GM19239 (cell line): ENCODE measurements around the gene DEAF1.

ENCODE experiments used
- DNase-seq: peaks from one replicate; pipeline ENCODE4 v3.0.0; 2011; ENCODE audit warnings: low spot score; ENCODE audit not compliant: insufficient read length
- FAIRE-seq: peaks from 2 replicates; lab custom pipeline; 2011; peaks lifted over from hg19 to GRCh38; lab: Jason Lieb, UNC

Gene DEAF1

DNA sequence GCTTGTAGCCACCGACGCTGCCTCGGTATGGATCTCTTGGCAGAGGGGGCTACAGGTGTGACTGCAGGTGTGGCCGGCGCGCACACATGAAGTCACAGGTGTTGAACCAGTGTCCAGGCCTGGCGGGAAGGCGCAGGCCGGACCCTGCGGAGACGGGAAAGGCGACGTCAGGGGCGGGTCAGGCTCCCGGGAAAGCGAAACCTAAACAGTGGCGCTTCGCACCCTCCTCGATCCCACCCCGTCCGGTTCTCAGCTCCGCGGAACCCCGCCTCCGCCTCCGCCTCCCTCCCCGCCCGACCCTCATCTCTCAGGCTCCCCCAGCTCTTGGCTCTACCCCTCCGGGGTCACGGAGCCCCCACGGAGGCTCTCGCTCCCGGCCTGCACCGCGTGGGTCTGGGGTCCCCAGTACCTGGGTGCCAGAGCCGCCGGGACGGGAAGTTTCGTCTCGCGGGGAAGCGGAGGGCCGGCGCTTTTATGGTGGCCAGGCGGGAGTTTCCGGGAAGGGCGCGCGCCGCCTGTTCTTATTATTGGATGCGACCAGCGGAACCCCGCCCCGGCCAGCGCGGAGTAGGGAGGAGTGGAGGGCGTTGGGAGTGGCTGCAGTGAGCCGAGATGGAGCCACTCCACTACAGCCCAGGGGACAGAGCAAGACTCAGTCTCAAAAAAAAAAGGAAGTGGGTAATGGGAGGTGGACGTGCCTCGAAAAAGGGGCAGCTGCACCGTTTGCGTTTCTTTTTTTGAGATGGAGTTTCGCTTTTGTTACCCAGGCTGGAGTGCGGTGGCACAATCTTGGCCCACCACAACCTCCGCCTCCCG, 79.3 kb downstream of the DEAF1 start, which contains the start of gene IRF7:
IRF7 (minus strand) TSS at position 447 of the 816 bp plus-strand sequence. CDS start 586 bp downstream, outside the sequence.
- FAIRE-seq = peak; percentile 99
- peak; percentile 98 for DNase-seq

DNA sequence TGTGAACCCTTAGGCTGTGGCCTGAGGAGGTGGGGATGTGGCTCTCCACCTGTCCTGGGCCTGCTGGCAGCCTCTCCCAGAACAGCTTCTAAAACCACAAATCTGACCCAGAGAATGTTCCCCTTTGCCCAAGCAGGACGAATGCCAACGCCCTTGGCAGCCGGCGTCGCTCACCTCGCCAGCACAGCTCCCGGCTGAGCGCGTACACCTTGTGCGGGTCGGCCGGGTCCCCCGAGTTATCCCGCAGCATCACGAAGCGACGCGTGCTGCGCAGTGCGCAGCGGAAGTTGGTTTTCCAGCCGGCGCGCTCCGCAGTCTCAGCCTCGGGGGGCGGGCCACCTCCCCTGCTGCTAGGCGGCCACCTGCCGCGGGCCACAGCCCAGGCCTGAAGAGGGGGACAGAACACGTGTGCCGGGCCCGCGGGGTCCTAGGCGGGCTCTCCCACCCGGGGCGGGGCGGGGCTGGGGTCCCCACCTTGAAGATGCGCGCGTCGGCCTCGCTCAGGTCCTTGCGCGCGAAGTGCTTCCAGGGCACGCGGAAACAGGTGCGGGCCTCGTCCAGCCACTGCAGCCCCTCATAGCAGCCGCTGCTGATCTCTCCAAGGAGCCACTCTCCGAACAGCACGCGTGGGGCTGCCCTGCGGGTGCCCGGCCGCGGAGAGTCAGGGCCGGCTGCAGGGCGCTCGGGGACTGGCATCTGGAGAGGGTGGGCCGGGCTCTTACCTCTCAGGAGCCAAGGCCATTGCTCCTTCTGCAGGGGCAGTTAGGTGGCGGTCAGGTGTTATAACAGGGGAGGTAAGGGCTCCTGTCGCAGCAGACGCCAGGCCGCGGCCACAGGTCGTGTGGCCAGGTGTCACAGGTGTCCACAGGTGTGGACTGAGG, 80.2 kb downstream of the DEAF1 start:
- DNase-seq = no peak
- no peak for FAIRE-seq

DNA sequence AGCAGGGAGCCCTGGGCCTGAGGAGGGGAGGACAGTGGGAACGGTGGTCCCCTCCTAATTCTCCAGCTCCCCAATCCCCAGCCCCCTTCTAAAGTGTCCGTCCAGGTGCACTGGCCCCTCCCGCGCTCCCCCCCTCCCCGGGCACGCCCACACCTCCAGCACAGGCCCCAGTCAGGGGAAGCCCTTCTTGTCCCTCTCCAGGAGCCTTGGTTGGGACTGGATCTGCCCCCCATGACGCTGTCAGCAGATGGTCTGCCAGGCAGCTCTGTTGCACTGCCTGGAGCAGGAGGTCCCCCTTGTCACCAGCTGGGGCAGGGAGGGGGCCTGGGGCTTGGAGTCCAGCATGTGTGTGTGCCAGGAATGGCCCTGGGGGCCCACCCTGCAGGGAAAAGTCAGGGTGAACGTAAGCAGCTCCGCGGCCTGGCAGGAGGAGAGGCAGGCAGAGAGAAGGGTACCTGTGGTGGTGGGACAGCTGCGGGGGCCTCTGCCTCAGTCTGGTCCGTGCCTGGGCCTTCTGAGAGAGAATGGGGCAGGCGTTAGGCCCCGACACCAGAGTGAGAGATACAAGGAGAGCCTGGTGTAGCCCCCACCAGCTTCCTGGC, 80.9 kb downstream of the DEAF1 start:
- no peak for FAIRE-seq

GRCh38 chr11:613369-613968, 81.6 kb downstream of the DEAF1 start:
- DNase-seq (no peak), FAIRE-seq (peak; percentile 68)

More for the DNA sequence above, 80.9 kb downstream of the DEAF1 start:
- no peak for DNase-seq

GRCh38 chr11:612961-613300, 82.1 kb downstream of the DEAF1 start:
- no peak for DNase-seq

DNA sequence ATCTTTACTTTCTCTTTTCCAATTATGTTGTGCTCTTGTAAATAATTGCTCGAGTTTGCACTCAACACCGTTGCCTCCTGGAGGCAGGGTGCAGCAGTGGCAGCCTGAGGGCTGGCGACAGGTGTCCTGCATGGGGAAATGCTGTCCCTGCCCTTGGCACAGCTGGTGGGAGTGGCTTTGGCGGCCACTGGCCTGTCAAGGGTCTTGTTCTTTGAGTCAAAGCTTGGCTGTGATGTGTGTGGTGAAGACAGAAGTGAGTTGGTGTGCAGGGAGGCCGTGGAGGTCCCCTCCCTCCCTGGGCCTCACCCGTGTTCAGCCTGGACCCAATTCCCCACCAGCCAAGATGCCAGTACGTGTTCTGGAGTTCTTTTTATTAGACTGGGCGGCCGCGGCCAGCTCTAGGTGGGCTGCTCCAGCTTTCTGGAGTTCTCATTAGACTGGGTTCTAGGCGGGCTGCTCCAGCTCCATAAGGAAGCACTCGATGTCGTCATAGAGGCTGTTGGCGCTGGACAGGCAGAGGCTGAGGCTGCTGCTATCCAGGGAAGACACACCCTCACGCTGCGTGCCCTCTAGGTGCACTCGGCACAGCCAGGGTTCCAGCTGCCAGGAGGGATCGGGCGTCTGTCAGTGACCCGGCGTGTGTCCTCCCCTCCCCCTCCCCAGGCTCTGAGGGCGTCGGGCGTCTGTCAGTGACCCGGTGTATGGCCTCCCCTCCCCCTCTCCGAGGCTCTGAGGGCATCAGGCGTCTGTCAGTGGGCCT, 82.6 kb downstream of the DEAF1 start:
- no peak for DNase-seq
- peak; percentile 72 for FAIRE-seq

More at GRCh38 chr11:612961-613300, 82.1 kb downstream of the DEAF1 start:
- FAIRE-seq = no peak

DNA sequence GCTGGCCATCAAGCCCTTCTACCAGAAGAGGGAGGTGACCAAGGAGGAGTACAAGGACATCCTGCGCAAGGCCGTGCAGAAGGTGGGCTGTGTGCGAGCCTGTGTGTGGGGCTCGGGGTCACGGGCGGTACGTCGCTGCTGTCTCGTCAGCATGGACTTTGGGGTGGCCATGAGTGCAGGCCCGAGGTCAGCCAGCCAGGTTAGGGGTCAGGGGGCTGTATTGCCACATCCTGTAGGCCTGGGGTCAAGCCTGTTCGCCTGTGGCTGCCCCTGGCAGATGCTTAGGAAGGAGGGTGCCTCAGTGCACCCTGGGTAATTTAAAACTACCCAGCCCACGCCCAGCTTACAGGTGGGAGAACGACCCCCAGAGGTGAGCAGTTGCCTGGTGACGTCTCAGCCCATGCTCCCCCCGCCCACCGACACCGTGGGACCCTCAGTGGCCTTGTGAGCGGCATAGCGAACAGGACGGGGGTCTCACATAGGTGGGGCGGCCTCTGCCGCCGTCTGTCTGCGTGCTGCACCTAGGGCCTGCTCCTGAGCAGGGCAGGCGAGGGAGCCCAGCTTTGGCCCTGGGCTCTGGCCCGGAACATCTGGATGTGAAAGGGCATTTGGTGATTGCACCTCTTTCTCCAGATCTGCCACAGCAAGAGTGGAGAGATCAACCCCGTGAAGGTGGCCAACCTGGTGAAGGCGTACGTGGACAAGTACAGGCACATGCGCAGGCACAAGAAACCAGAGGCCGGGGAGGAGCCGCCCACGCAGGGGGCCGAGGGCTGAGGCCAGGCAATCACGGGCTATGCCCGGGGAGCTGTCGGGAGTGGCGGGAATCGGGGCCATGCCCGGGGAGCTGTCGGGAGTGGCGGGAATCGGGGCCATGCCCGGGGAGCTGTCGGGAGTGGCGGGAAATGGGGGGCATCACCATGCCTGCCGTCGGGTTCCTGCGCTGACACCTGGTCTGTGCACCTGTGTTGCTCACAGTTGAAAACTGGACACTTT, 83.7 kb downstream of the DEAF1 start:
- FAIRE-seq (no peak), DNase-seq (no peak)

DNA sequence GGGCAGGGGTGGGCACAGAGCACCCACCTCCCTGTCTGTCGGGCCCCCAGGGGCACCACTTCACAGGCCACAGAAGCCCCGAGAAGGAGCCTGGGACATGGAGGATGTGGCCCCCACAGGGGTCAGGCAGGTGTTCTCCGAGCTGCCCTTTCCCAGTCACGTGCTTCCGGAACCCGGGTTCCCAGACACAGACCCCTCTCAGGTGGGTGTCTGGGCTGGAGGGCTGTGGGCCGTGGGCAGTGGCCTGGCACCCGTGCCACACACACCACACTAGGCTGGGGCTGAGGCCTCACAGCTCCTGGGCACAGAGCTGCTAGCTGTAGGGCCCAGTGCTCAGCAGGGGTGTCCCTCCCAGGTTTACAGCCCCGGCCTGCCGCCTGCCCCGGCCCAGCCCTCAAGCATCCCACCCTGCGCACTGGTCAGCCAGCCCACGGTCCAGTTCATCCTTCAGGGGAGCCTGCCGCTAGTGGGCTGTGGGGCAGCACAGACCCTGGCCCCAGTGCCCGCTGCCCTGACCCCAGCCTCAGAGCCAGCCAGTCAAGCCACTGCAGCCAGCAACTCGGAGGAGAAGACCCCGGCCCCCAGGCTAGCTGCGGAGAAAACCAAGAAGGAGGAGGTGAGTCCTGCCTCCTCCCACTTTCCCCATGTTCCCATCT, 84.7 kb downstream of the DEAF1 start:
- DNase-seq (no peak), FAIRE-seq (no peak)

DNA sequence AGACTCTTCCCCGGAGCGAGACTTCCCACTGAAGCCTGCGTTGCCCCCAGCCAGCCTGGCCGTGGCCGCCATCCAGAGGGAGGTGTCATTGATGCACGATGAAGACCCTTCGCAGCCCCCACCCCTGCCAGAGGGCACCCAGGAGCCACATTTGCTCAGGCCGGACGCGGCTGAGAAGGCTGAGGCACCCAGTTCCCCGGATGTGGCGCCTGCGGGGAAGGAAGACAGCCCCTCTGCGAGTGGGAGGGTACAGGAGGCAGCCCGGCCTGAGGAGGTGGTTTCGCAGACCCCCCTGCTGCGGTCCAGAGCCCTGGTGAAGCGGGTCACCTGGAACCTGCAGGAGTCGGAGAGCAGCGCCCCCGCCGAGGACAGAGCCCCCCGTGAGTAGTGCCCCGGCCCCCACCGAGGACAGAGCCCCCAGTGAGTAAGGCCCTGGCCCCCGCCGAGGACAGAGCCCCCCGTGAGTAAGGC, 85.6 kb downstream of the DEAF1 start:
- DNase-seq = no peak
- no peak for FAIRE-seq

GRCh38 chr11:608791-609251, 86.2 kb downstream of the DEAF1 start:
- FAIRE-seq = no peak
- DNase-seq = no peak

GRCh38 chr11:607971-608659, 86.9 kb downstream of the DEAF1 start:
- DNase-seq = no peak
- no peak for FAIRE-seq

DNA sequence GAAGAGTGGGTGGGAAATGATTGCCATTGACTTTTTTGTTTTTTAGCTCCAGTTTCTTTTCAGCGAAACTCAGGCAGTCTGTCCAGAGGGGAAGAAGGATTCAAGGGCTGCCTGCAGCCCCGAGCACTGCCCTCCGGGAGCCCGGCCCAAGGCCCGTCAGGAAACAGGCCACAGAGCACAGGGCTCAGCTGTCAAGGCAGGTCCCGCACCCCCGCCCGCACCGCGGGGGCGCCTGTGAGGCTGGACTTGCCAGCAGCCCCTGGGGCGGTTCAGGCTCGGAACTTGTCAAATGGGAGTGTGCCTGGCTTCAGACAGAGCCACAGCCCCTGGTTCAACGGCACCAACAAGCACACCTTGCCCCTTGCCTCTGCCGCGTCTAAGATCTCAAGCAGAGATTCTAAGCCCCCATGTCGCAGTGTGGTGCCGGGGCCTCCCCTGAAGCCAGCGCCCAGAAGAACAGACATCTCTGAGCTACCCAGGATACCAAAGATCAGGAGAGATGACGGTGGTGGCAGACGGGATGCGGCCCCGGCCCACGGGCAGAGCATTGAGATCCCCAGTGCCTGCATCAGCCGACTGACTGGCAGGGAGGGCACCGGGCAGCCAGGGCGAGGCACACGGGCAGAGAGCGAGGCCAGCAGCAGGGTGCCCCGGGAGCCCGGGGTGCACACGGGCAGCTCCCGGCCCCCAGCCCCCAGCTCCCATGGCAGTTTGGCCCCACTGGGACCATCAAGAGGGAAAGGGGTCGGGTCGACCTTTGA, 87.8 kb downstream of the DEAF1 start:
- FAIRE-seq (no peak), DNase-seq (no peak)

DNA sequence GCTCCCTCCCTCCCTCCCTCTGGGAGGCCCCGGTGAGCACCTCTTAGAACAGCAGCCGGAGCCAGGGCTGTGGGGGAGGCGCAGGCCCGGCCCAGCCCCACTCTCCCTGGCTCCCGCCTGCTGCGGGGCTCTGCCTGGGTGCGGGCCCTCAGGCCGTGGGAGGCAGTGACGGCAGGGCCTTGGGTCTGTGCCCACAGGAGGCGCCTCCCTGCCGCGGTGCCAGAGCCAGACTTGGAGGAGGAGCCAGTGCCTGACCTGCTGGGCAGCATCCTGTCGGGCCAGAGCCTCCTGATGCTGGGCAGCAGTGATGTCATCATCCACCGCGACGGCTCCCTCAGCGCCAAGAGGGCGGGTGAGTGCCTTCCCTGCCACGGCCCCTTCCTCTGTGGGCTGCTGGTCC, 88.8 kb downstream of the DEAF1 start:
- FAIRE-seq = no peak
- DNase-seq = no peak

- DNase-seq = no peak
- FAIRE-seq = no peak
These were observed 89.5 kb downstream of the DEAF1 start for GRCh38 chr11:605286-606129.

GRCh38 chr11:603154-603553, 91.9 kb downstream of the DEAF1 start:
- FAIRE-seq = no peak

More at GRCh38 chr11:603154-603553, 91.9 kb downstream of the DEAF1 start:
- no peak for DNase-seq
